HT1080 (cell line): ENCODE measurements around the gene GDA. TPM values are rescaled to one million over a fixed set of nuclear protein-coding genes. Genes with fewer than 3 reads are reported as not detected.
A peak's percentile ranks its signal among the peaks of the same experiment; 100 is the strongest.
"Not testable (repeated sequence)": the region's sequence is repeated elsewhere in the genome, so short reads cannot be mapped to it uniquely, and the experiment has no call there.

Source experiments
- DNase-seq: peaks from one replicate; pipeline ENCODE4 v3.0.0-alpha.2; 2015; ENCODE audit warnings: low read depth
- small RNA-seq: library from RNA; depleted of rRNA; stranded (forward); fragments of <200 nt; gene quantifications from one replicate; pipeline ENCODE3, GENCODE V24; 2014
- total RNA-seq: library from RNA; depleted of rRNA; stranded (reverse); fragments of >200 nt; shearing (Covaris generic); gene quantifications from 2 replicates; pipeline ENCODE4 v1.2.3, GENCODE V29; 2014; rRNA removed

GDA gene
- total RNA-seq, 1 experiment from 2014 or later = not detected

GRCh38 chr9:72274441-72274840 lies 125.2 kb downstream of the GDA start:
- no peak for DNase-seq

- peak; percentile 24 for DNase-seq
Measured at GRCh38 chr9:72274916-72275315, 125.7 kb downstream of the GDA start.

GRCh38 chr9:72276429-72276828 lies 127.2 kb downstream of the GDA start:
- DNase-seq = no peak

GRCh38 chr9:72278959-72279358 lies 129.7 kb downstream of the GDA start:
- DNase-seq = no peak

GRCh38 chr9:72280913-72281500 lies 131.8 kb downstream of the GDA start:
- DNase-seq = peak; percentile 57

GRCh38 chr9:72289401-72289800 lies 140.2 kb downstream of the GDA start:
- DNase-seq = no peak

GRCh38 chr9:72290311-72290710 lies 141.1 kb downstream of the GDA start:
- DNase-seq = no peak

GRCh38 chr9:72291576-72291975 lies 142.3 kb downstream of the GDA start:
- DNase-seq = not testable (repeated sequence)

- DNase-seq = peak; percentile 34
Measured at GRCh38 chr9:72292256-72292682, 143.0 kb downstream of the GDA start.

GRCh38 chr9:72292874-72293607 lies 143.8 kb downstream of the GDA start:
- DNase-seq = no peak

- no peak for DNase-seq
Measured at GRCh38 chr9:72294936-72295335, 145.7 kb downstream of the GDA start.

GRCh38 chr9:72297516-72297915 lies 148.3 kb downstream of the GDA start:
- DNase-seq = no peak

GRCh38 chr9:72299017-72299603 lies 149.9 kb downstream of the GDA start:
- DNase-seq = no peak

- DNase-seq = no peak
Measured at GRCh38 chr9:72300873-72301272, 151.6 kb downstream of the GDA start.

Small RNAs within 50 kb of the gene (small RNA-seq; reads per million reads assigned to genes)
- not detected for gene RNA5SP285

Other genes starting within 250 kb of the GDA start
- gene ABHD17B, start 238.2 kb upstream of the GDA start, total RNA-seq = 23.2 and 28.1 TPM in 2 replicates
- 15.9 and 19.4 TPM in 2 replicates for gene C9orf85, start 237.8 kb upstream of the GDA start, total RNA-seq
- gene C9orf57, start 88.8 kb upstream of the GDA start, total RNA-seq = not detected in 2 replicates
- 93.4 and 112 TPM in 2 replicates for gene ZFAND5, start 215.8 kb downstream of the GDA start, total RNA-seq